Cardiac muscle cell (in vitro differentiated cells and primary cell): ENCODE results near the gene LPIN1. TPM values are rescaled to one million over a fixed set of nuclear protein-coding genes. Genes with fewer than 3 reads are reported as not detected.
"Not testable (repeated sequence)": the region's sequence is repeated elsewhere in the genome, so short reads cannot be mapped to it uniquely, and the experiment has no call there.

ENCODE experiments used
- DNase-seq, 2 donors: peaks; one replicate each; pipeline versions ENCODE4 v3.0.0 to v3.0.0-alpha.2; 2010 to 2017; ENCODE audit warnings: low read depth in 1 of 2, low spot score in 1 of 2
- H3K27ac ChIP-seq: fragments of 200-600 bp; sonication (generic); 2 replicates; pipeline ENCODE4 v1.5.1; 2016
- H3K27me3 ChIP-seq: fragments of 200-600 bp; sonication (generic); 2 replicates; pipeline ENCODE4 v1.6.0; 2016; ENCODE audit warnings: control low read depth
- H3K36me3 ChIP-seq: fragments of 200-600 bp; sonication (generic); 2 replicates; pipeline ENCODE4 v1.5.1; 2016; ENCODE audit warnings: control low read depth
- H3K4me1 ChIP-seq: fragments of 200-600 bp; sonication (generic); 2 replicates; pipeline ENCODE4 v1.8.1; 2017; ENCODE audit warnings: low read depth, mild to moderate bottlenecking, mixed run types
- H3K4me3 ChIP-seq: fragments of 200-600 bp; sonication (generic); 2 replicates; pipeline ENCODE4 v1.5.1; 2016; ENCODE audit warnings: mild to moderate bottlenecking
- H3K9me3 ChIP-seq: fragments of 200-600 bp; sonication (generic); 2 replicates; pipeline ENCODE4 v1.5.1; 2017; ENCODE audit warnings: low read depth, mild to moderate bottlenecking, control low read depth
- CTCF ChIP-seq: IDR thresholded peaks from 2 replicates; pipeline ENCODE4 v1.5.1; 2012; ENCODE audit warnings: low read depth, mild to moderate bottlenecking, low read length
- polyA plus RNA-seq: library from polyadenylated mRNA; unstranded; fragments of >200 nt; fragmentation: Nextera tagmentation; extraction: Ambion mirVana; gene quantifications from 2 replicates; pipeline ENCODE4 v1.2.1, GENCODE V29; 2016
- total RNA-seq: library from RNA; depleted of rRNA; stranded (reverse); fragments of >200 nt; gene quantifications from 2 replicates; pipeline ENCODE4 v1.2.3, GENCODE V29; 2016

The LPIN1 gene
- total and polyA plus RNA-seq, 2 experiments from 2014 or later = 47.0 to 58.3 TPM

GRCh38 chr2:11813951-11814350, 67.5 kb downstream of the LPIN1 start:
- H3K4me3 ChIP-seq = no peak overlapping the region
- no peaks in the 10 kb centered on the region for H3K4me1 ChIP-seq
- no peaks in the 10 kb centered on the region for H3K9me3 ChIP-seq
- DNase-seq = no peak
- no peaks in the 10 kb centered on the region for H3K27me3 ChIP-seq
- H3K36me3 ChIP-seq = peaks cover 25% of the 10 kb centered on the region
- TF ChIP-seq CTCF = no peak
- no peak overlapping the region for H3K27ac ChIP-seq

DNA sequence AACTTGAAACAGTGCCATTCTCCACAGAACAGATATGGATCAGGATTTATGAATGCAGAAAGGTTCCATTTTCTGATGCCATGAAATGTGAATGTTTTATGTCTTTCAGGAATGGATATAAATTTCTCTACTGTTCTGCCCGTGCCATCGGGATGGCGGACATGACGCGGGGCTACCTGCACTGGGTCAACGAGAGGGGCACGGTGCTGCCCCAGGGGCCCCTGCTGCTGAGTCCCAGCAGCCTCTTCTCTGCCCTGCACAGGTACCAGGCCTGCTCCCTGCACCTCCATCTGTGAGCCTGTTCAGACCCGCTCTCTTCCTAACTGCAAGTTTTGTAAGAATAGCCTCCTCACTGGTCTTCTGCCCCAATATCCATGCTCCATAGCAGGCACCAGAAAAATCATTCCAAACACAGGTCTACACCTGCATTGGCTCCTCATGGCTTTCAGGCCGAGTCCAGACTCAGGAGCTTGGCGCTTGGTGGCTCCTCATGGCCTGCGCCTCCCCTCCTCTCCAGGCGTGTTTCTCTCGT, 68.6 kb downstream of the LPIN1 start:
- no peak for TF ChIP-seq CTCF
- Histone ChIP-seq H3K27ac (no peak overlapping the region), H3K4me1 (no peaks in the 10 kb centered on the region)

DNA sequence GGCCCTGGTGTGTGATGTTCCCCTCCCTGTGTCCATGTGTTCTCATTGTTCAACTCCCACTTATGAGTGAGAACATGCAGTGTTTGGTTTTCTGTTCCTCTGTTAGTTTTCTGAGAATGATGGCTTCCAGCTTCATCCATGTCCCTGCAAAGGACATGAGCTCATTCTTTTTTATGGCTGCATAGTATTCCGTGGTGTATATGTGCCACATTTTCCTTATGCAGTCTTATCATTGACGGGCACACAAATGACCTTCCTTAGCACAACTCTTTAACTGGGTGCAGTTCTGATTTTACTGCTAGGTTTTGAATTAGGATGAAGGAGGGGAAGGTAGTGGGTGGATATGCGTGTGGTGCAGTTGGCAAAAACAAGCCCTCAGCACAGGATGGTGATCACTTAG, 70.5 kb downstream of the LPIN1 start:
- H3K36me3 ChIP-seq = peaks cover 42% of the 10 kb centered on the region
- H3K9me3 ChIP-seq, H3K27me3 ChIP-seq, DNase-seq, H3K4me3 ChIP-seq, H3K4me1 ChIP-seq, H3K27ac ChIP-seq: not testable (repeated sequence)

More for the DNA sequence above, 68.6 kb downstream of the LPIN1 start:
- DNase-seq = no peak
- Histone ChIP-seq H3K4me3 (no peak overlapping the region), H3K9me3 (no peaks in the 10 kb centered on the region), H3K36me3 (peaks cover 36% of the 10 kb centered on the region), H3K27me3 (no peaks in the 10 kb centered on the region)

- DNase-seq = no peak
- TF ChIP-seq CTCF = no peak
- H3K4me1 ChIP-seq = no peaks in the 10 kb centered on the region
- no peaks in the 10 kb centered on the region for H3K9me3 ChIP-seq
- peaks cover 49% of the 10 kb centered on the region for H3K36me3 ChIP-seq
- no peak overlapping the region for H3K27ac ChIP-seq
- no peaks in the 10 kb centered on the region for H3K27me3 ChIP-seq
- H3K4me3 ChIP-seq = no peak overlapping the region
Observed at GRCh38 chr2:11819235-11819729, 72.8 kb downstream of the LPIN1 start.

DNA sequence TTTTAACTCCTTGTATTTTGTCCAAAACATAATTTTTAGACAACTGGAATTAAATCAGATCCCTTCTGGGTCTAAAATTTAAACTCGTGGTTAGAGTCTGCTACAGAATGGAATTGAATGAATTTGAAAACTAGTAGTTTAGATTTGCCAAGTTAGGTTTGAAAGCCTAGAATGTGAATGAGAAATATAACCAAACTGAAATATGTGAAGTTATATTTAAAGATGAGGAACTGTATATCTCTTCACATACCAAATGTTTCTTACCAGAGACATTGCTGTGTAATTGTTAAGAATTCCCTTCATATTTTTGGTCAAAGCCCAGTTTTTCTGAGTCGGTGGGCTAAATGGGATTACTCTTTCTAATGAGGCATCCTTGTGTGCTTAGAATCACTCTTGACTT, 74.2 kb downstream of the LPIN1 start:
- H3K4me1 ChIP-seq = peaks cover 4% of the 10 kb centered on the region
- H3K27me3 ChIP-seq = no peaks in the 10 kb centered on the region
- no peak overlapping the region for H3K4me3 ChIP-seq
- TF ChIP-seq CTCF = no peak
- H3K9me3 ChIP-seq = no peaks in the 10 kb centered on the region
- DNase-seq = no peak
- peaks cover 46% of the 10 kb centered on the region for H3K36me3 ChIP-seq
- no peak overlapping the region for H3K27ac ChIP-seq

GRCh38 chr2:11821705-11822104, 75.3 kb downstream of the LPIN1 start:
- no peak for TF ChIP-seq CTCF
- peaks cover 4% of the 10 kb centered on the region for H3K4me1 ChIP-seq
- H3K4me3 ChIP-seq = no peak overlapping the region
- H3K27me3 ChIP-seq = no peaks in the 10 kb centered on the region
- no peak overlapping the region for H3K27ac ChIP-seq
- no peak for DNase-seq
- H3K9me3 ChIP-seq = no peaks in the 10 kb centered on the region
- peaks cover 42% of the 10 kb centered on the region for H3K36me3 ChIP-seq

DNA sequence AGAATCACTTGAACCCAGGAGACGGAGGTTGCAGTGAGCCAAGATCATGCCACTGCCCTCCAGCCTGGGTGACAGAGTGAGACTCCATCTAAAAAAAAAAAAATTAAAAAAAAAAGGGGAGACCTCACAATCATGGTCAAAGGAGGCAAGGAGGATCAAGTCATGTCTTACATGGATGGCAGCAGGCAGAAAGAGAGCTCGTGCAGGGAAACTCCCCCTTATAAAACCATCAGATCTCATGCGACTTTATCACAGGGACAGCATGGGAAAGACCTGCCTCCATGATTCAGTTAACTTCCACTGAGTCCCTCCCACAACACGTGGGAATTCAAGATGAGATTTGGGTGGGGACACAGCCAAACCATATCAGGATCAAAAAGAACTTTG, 75.9 kb downstream of the LPIN1 start:
- not testable (repeated sequence) for H3K4me3 ChIP-seq, H3K9me3 ChIP-seq, DNase-seq, H3K27ac ChIP-seq, H3K4me1 ChIP-seq, H3K27me3 ChIP-seq
- H3K36me3 ChIP-seq = peaks cover 39% of the 10 kb centered on the region
